Stimulated activated CD8-positive, alpha-beta memory T cell treated with anti-CD3 and anti-CD28 coated beads, Interleukin-7, amount 100 ng/mL, for 24 hours (primary cell): ENCODE results near the gene SCUBE1.

Source experiments
- DNase-seq: peaks from one replicate; pipeline ENCODE4 v3.0.0-alpha.2; 2020; ENCODE audit warnings: low read depth

The SCUBE1 gene

GRCh38 chr22:43343262-43343669, at the start of gene SCUBE1:
SCUBE1 (minus strand) TSS chr22:43343372; CDS start chr22:43343261, 111 bp downstream.
- DNase-seq, result peak; percentile 26

- no peak for DNase-seq
Measured at GRCh38 chr22:43392385-43392989, 49.3 kb upstream of the SCUBE1 start.

GRCh38 chr22:43391306-43391705, 48.1 kb upstream of the SCUBE1 start:
- no peak for DNase-seq

GRCh38 chr22:43390872-43391271, 47.7 kb upstream of the SCUBE1 start:
- DNase-seq, result no peak

- DNase-seq, result no peak
Measured at GRCh38 chr22:43390166-43390565, 47.0 kb upstream of the SCUBE1 start.

GRCh38 chr22:43389227-43389836, 46.2 kb upstream of the SCUBE1 start:
- DNase-seq, result no peak

GRCh38 chr22:43388420-43388851, 45.3 kb upstream of the SCUBE1 start:
- DNase-seq, result peak; percentile 53

GRCh38 chr22:43387815-43388214, 44.6 kb upstream of the SCUBE1 start:
- no peak for DNase-seq

GRCh38 chr22:43385770-43386641, 42.8 kb upstream of the SCUBE1 start:
- DNase-seq, result peak; percentile 35

GRCh38 chr22:43384863-43385262, 41.7 kb upstream of the SCUBE1 start:
- DNase-seq, result no peak

GRCh38 chr22:43381693-43382092, 38.5 kb upstream of the SCUBE1 start:
- DNase-seq, result no peak

GRCh38 chr22:43377896-43378704, 34.9 kb upstream of the SCUBE1 start:
- DNase-seq, result no peak

GRCh38 chr22:43377548-43377895, 34.4 kb upstream of the SCUBE1 start:
- DNase-seq, result no peak

- peak; percentile 10 for DNase-seq
Measured at GRCh38 chr22:43376765-43377547, 33.8 kb upstream of the SCUBE1 start.

- DNase-seq, result no peak
Measured at GRCh38 chr22:43375951-43376455, 32.8 kb upstream of the SCUBE1 start.

GRCh38 chr22:43370036-43370435, 26.9 kb upstream of the SCUBE1 start:
- no peak for DNase-seq

GRCh38 chr22:43365715-43366440, 22.7 kb upstream of the SCUBE1 start:
- DNase-seq, result no peak

- no peak for DNase-seq
Measured at GRCh38 chr22:43364169-43364435, 20.9 kb upstream of the SCUBE1 start.

GRCh38 chr22:43363315-43364168, 20.4 kb upstream of the SCUBE1 start:
- no peak for DNase-seq

- DNase-seq, result no peak
Measured at GRCh38 chr22:43360576-43360975, 17.4 kb upstream of the SCUBE1 start.
